CD1c-positive myeloid dendritic cell (primary cell): ENCODE measurements around the gene PREX1.
A peak's percentile ranks its signal among the peaks of the same experiment; 100 is the strongest.

Source experiments
- DNase-seq: peaks from one replicate; pipeline ENCODE4 v3.0.0-alpha.2; 2016; ENCODE audit errors: extremely low spot score

Gene PREX1

GRCh38 chr20:48636301-48636700 lies 191.5 kb downstream of the PREX1 start:
- DNase-seq = no peak

- peak; percentile 66 for DNase-seq
Observed at GRCh38 chr20:48635791-48636267, 192.0 kb downstream of the PREX1 start.

GRCh38 chr20:48635361-48635760 lies 192.4 kb downstream of the PREX1 start:
- DNase-seq = no peak

- DNase-seq = no peak
Observed at GRCh38 chr20:48634641-48635040, 193.2 kb downstream of the PREX1 start.

DNA sequence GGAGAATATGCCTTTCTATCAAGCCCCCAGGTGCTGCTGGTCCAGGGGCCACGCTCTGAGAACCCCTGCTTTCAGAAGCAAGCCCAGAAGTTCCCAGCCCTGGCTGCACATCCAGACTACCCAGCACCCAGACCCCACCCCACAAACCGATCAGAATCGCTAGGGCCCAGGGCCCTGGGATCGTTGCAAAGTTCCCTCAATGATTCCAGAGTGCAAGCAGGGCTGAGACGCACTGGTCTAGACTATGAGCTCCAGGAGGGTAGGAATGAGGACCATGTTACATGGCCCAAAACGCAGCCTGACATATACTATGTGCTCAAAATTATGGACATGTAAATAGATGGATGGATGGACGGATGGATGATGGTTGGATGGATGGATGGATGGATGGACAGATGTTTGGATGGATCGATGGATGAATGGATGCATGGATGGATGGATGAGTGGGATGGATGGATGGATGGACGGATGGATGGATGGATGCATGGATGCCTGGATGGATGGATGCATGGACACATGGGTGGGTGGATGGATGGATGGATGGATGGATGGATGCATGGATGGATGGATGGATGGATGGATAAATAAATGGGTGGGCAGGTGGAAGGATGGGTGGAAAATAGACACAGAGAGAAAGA lies 194.1 kb downstream of the PREX1 start:
- DNase-seq = no peak

DNA sequence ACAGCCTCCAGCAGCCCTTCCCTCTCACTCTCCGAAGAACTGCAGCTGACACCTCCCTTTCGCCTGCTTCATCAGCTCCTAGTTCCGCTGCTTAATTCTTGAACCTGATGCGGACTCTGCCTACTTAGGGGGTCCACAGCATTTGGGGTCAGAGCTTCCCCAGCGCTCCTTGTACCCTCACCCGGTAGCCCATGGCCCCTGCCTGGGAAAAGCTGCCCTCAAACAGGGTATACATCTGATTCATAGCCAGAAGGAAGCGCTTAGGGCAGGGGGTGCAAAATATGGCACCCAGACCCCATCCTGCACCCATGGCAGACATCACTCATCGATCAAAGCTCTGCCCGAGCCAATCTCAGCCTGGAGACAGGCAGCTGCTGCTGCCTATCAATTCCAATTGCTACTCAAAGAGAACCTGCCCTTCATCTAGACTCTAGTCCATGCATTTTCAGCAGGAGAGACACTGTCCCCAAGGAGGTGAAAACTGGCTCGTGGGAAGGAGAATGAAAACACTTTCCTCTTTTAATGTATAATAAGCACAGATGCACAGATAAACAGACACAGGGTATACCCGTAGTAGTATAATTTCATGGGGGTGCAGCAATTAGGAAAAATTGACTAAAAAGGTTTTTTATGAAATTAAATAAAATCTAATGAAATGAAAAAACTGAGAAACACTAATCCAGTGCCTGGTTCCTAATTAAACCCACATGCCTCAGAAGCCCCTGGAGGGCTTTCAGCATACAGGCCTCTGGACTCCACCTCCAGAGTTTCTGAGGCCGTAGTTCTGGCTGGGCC lies 194.8 kb downstream of the PREX1 start:
- DNase-seq = no peak

GRCh38 chr20:48632017-48632824 lies 195.6 kb downstream of the PREX1 start:
- DNase-seq = no peak

DNA sequence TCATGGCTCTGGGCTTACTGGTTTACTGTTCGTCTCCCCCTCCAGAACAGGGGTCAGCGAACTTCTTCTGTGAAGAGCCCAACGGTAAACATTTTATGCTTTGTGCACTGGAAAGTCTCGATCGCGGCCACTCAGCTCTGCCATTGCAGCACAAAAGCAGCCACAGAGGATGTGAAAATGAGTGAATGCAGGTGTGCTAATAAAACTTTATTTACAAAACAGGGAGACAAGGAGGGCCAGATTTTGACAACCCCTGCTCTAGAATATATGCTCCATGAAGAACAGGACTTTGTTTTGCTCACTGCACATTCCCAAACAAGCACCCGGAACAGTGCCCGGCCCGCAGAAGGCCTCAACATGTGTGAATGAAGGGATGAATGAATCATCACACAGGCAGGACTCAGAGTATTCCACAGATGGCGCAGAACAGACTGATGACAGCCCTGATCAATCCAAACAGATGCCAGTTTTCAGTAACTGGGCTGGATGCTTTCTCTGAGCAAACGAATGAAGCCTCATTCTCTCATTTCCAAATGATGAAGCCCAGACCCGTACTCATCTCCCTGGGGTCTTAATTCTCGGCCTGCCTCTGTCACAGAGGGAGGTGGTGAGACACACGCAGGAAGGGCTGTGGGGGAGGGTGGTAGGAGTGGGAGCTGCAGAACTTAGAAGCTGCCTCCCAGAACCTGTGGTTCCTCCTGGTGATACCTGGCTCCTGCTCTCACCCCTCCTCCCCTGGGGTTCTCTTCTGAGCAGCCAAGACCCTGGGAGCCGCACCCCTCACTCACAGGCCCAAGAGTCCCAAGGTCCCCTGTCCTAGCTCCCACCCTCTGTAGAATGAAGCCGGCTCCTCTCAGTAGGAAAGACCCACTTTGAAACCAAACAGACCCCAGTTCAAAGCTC lies 196.4 kb downstream of the PREX1 start:
- DNase-seq = no peak

- DNase-seq = no peak
Observed at GRCh38 chr20:48630342-48631075, 197.3 kb downstream of the PREX1 start.

- no peak for DNase-seq
Observed at GRCh38 chr20:48629960-48630315, 197.9 kb downstream of the PREX1 start.

DNA sequence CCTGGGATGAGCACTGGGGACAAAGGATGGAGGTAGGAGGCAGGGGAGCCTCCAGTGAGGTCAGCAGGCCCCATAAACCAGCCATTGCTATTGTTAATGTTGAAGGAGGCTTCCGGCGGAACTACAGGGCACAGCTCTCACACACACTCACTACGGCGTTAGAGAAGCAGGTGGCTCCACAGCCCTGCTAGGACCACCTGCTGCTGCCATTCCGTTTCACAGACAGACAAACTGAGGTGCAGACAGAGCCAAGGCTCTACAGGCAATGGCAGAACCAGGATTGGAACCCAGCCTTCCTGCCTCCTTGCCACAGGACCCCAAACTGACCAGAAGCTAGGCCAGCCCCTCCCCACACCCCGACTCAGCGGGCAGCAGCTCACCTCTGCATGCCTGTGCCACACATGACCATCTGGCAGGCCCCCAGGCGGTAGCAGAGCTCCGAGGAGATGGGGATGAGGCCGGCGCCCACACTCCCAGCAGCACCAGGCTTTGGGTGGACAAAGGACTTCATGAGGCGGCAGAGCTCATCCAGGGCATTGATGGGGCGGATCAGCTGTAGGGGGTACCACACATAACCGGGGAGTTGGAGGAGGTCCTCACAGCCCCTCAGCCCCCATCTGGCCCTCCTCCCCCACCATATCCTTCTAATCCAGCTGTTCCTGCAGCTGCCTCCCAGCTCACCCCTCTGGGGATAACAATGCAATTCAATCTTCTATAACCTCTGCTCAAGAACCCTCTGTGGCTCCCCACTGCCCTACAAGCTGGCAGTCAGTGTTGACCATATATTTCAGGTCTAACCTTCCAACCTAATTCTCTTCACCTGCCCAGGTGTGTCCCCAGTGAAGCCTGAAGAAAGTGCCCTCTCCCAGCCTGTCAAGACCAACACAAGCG lies 198.5 kb downstream of the PREX1 start:
- DNase-seq = no peak

- no peak for DNase-seq
Observed at GRCh38 chr20:48627737-48628128, 200.1 kb downstream of the PREX1 start.

DNA sequence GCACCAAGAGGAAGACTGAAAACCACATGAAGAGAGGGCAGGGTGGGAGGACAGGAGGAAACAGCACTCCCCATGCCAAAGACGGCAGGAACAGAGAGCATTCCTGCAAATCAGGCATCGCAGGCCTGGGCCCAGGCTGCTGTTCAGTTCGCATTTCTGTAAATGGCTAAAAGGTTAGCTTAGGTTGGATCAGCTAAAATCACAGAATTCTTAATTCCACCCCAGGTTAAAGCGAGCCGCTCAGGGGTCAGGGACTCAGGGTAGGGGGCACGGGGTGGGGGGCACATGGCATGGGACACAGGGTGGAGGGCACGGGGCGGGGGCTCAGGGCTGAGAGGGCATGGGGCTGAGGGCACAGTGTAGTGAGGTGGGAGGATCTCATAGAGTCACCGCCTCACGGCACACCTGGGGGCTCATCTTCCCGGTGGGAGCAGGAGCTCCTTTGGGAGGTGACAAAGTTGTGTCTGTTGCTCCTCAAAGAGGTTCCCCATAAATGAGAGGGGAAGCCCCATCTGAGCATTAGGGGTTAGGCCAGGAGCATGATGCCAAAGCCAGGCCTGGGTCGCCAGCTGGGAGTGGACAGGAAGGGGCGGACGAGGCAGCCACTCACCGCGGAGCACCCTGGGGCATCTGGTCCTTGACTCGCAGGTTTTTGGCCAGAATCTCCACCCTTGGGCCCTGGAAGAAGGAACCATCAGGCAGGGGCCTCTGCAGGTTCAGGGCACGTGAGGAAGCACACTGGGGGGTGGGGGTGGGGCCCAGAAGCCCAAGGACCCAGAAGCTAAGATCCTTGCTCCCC lies 200.7 kb downstream of the PREX1 start:
- peak; percentile 3 for DNase-seq

GRCh38 chr20:48626226-48626937 lies 201.4 kb downstream of the PREX1 start:
- peak; percentile 56 for DNase-seq

DNA sequence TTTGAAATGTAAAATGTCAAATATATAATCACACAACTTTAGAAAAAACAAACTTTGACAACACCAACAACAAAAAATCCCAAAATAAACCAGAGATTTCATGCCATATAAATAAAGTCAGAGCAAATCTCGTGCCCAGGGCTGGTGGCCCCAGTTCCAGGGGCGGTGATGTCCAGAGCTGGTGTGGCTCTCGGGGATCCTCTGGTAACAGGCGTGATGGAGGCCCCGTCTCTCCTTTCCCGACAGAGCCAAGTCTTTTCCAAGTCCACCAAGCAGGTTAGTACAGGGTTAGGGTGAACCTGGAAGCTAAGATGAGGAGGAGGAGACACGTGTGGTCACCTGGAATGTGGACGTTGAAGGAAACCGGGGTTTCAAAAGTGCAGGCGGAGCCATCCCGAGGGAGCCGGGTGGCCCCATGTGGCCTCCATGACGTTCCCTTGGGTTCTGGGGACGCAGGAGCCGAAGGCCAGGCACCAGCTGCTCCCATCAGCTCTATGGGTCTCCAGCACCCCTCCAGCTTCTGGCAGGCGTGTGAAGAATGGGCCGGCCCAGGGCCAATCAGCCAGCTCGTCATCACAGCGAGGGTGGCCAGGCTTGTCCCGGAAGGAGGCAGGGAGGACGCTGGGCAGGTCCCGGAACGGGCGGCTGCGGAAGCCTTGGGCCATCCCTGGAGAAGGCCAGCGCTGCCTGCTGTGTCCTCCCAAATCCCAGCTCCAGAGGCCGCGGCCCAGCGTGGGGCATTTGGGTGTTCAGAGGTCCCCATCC lies 202.5 kb downstream of the PREX1 start:
- no peak for DNase-seq

GRCh38 chr20:48624315-48625020 lies 203.3 kb downstream of the PREX1 start:
- DNase-seq = no peak

- DNase-seq = no peak
Observed at GRCh38 chr20:48623906-48624265, 203.9 kb downstream of the PREX1 start.
